Spleen (tissue), 11 donors: ENCODE measurements around the gene SYTL1. TPM values are rescaled to one million over a fixed set of nuclear protein-coding genes. Genes with fewer than 3 reads are reported as not detected.

Experiments
- DNase-seq: peaks from one replicate; pipeline ENCODE4 v3.0.0-alpha.2; 2020
- H3K27ac ChIP-seq, 8 donors: fragments of 200-600 bp; sonication (generic) in 7 of 8; 1 replicate in 4 of 8; 2 replicates in 4 of 8; pipeline versions ENCODE4 v1.5.0 to v1.8.0; 2016 to 2021; ENCODE audit warnings: inconsistent platforms in 4 of 8, mild to moderate bottlenecking in 4 of 8, moderate library complexity in 1 of 8
- H3K27me3 ChIP-seq, 7 donors: fragments of 200-600 bp; sonication (generic) in 6 of 7; replicated peaks in 1 of 7; 1 replicate in 4 of 7; 2 replicates in 3 of 7; pipeline versions ENCODE4 v1.5.0 to v1.8.0; 2016 to 2021; ENCODE audit warnings: inconsistent platforms in 3 of 7, mild to moderate bottlenecking in 1 of 7
- H3K36me3 ChIP-seq, 6 donors: fragments of 200-600 bp; sonication (generic) in 5 of 6; 1 replicate in 4 of 6; 2 replicates in 2 of 6; pipeline versions ENCODE4 v1.5.0 to v1.8.0; 2016 to 2021; ENCODE audit warnings: inconsistent platforms in 2 of 6
- H3K4me1 ChIP-seq, 6 donors: fragments of 200-600 bp; sonication (generic) in 5 of 6; 1 replicate in 3 of 6; 2 replicates in 3 of 6; pipeline versions ENCODE4 v1.5.0 to v1.8.0; 2016 to 2021; ENCODE audit warnings: inconsistent platforms in 3 of 6
- H3K4me3 ChIP-seq, 8 donors: fragments of 200-600 bp; sonication (generic) in 7 of 8; 1 replicate in 4 of 8; 2 replicates in 4 of 8; pipeline versions ENCODE4 v1.5.0 to v1.8.0; 2016 to 2021; ENCODE audit warnings: inconsistent platforms in 4 of 8, mild to moderate bottlenecking in 4 of 8, moderate library complexity in 2 of 8
- H3K9me3 ChIP-seq, 8 donors: fragments of 200-600 bp; sonication (generic) in 7 of 8; 1 replicate in 4 of 8; 2 replicates in 4 of 8; pipeline versions ENCODE4 v1.5.0 to v1.8.0; 2016 to 2021; ENCODE audit warnings: inconsistent platforms in 4 of 8
- CTCF ChIP-seq, 11 experiments: fragments of 200-600 bp in 7 of 11; fragments of 450-650 bp in 4 of 11; sonication (generic) in 4 of 11; IDR thresholded peaks in 8 of 11; conservative IDR thresholded peaks in 3 of 11; 1 replicate in 7 of 11; 2 replicates in 4 of 11; pipeline versions ENCODE4 v1.4.0 to v1.8.0; 2016 to 2021; ENCODE audit warnings: antibody characterized with exemption in 11 of 11, inconsistent platforms in 4 of 11, mild to moderate bottlenecking in 1 of 11
- POLR2A ChIP-seq, 3 donors: fragments of 450-650 bp; IDR thresholded peaks; one replicate each; pipeline ENCODE4 v1.5.1; 2017; ENCODE audit warnings: antibody characterized with exemption in 3 of 3, mild to moderate bottlenecking in 1 of 3
- POLR2AphosphoS5 ChIP-seq, 3 donors: sonication (generic); formaldehyde crosslinking; IDR thresholded peaks; one replicate each; pipeline ENCODE4 v1.5.1; 2017; ENCODE audit warnings: antibody characterized with exemption in 3 of 3
- whole genome bisulfite sequencing, 5 donors: extraction: QIAGEN DNeasy Blood & Tissue Kit in 3 of 5; methylation state at CpG; one replicate each; pipeline versions ENCODE4 v1.1.5 to v1.1.7; 2013 to 2018; 5-methylcytosine and 5-hydroxymethylcytosine counted together
- intact Hi-C: fragments of 100-400 bp; cut with DNase I; formaldehyde crosslinking; loops from one replicate; pipeline ENCODE4 v1.15.0; 2023; ENCODE audit warnings: low total_unique reads
- polyA plus RNA-seq, 3 donors: library from polyadenylated mRNA; stranded (reverse); fragments of 200-250 nt; gene quantifications; one replicate each; pipeline ENCODE4 v1.2.1, GENCODE V29; 2013
- total RNA-seq, 7 donors: library from RNA; depleted of rRNA in 3 of 7; stranded (reverse); fragments of >200 nt in 3 of 7; fragmentation: NEBNext Ultra II Directional in 4 of 7; extraction: Animal tissue kit (Norgen Biotek cat#: 25700) in 4 of 7; gene quantifications; one replicate each; pipeline versions ENCODE4 v1.1.0 to v1.2.1, GENCODE V29; 2016 to 2021
- donor health status: healthy with polysubstance abuse.
- donor health status: DM: no; HTN: no; CAD: no; lungs with moderate emphysema.
- donor health status: DM: no; HTN: no; CAD: no.
- donor health status: Bipolar disorder and iron deficiency.
- donor health status: healthy.
- donor health status: DM: no; HTN: no; CAD: no.
- donor health status: DM: yes; HTN: yes; CAD: no.

Gene SYTL1
- total and polyA plus RNA-seq, 10 donors: 54.9 to 208 (median 76.4) TPM

- TF ChIP-seq CTCF (IDR thresholded peaks at IDR 0.05 in 8 of 11, conservative IDR thresholded peaks at IDR 0.05 in 3 of 11) (no peak), POLR2A (IDR thresholded peaks at IDR 0.05) (no peak), POLR2AphosphoS5 (IDR thresholded peaks at IDR 0.05) (no peak)
- Histone ChIP-seq H3K4me3 (no peak overlapping the region), H3K9me3 (no peaks in the 10 kb centered on the region), H3K27ac (no peak overlapping the region), H3K4me1 (peaks cover 6 to 47% (median 27%) of the 10 kb centered on the region in 6 donors), H3K36me3 (no peaks in the 10 kb centered on the region), H3K27me3 (no peaks in the 10 kb centered on the region)
- intact Hi-C loops: no loop called here
- no peak for DNase-seq
- WGBS, 5 donors: 84 to 90% (median 87%) methylated on average over 19 of the region's 19 CpGs
Observed at GRCh38 chr1:27372022-27372807, 30.4 kb downstream of the SYTL1 start.

GRCh38 chr1:27372808-27373690 is 31.2 kb downstream of the SYTL1 start:
- intact Hi-C loops: no loop called here
- whole genome bisulfite sequencing, 5 donors: 86 to 94% (median 91%) methylated on average over 7 to 11 of the region's 11 CpGs
- no peak overlapping the region for H3K4me3 ChIP-seq

GRCh38 chr1:27374362-27375086 is 32.7 kb downstream of the SYTL1 start, which contains the start of gene FCN3:
Gene FCN3, minus strand, starts transcription at chr1:27374824. Its CDS starts 6 bp downstream, at chr1:27374818.
- 59 to 88% (median 81%) methylated on average over 4 of the region's 4 CpGs for WGBS, 5 donors
- Histone ChIP-seq H3K9me3 (no peaks in the 10 kb centered on the region), H3K27me3 (no peaks in the 10 kb centered on the region), H3K4me1 (peaks cover 0 to 24% (median 8%) of the 10 kb centered on the region in 6 donors), H3K4me3 (no peak within 1 kb of the TSS), H3K27ac (peak within 1 kb of the TSS in 2 of 8 donors; percentile 10 to 43), H3K36me3 (no peaks in the 10 kb centered on the region)
- intact Hi-C loops: no loop called here
- no peak for DNase-seq
- TF ChIP-seq POLR2A (IDR thresholded peaks at IDR 0.05) (no peak), POLR2AphosphoS5 (IDR thresholded peaks at IDR 0.05) (no peak), CTCF (IDR thresholded peaks at IDR 0.05 in 8 of 11, conservative IDR thresholded peaks at IDR 0.05 in 3 of 11) (no peak)

More at GRCh38 chr1:27372808-27373690, 31.2 kb downstream of the SYTL1 start:
- DNase-seq: no peak
- peaks cover 3 to 39% (median 19%) of the 10 kb centered on the region in 6 donors for H3K4me1 ChIP-seq
- H3K27ac ChIP-seq: no peak overlapping the region
- no peaks in the 10 kb centered on the region for H3K27me3 ChIP-seq
- no peaks in the 10 kb centered on the region for H3K9me3 ChIP-seq
- H3K36me3 ChIP-seq: no peaks in the 10 kb centered on the region
- no peak for TF ChIP-seq POLR2AphosphoS5 (IDR thresholded peaks at IDR 0.05)
- TF ChIP-seq CTCF (IDR thresholded peaks at IDR 0.05 in 8 of 11, conservative IDR thresholded peaks at IDR 0.05 in 3 of 11): peak in 2 of 11 experiments; percentile 12 to 37
